IPS-18a (cell line): ENCODE results near the gene GPC6.

Experiments used
- H3K27ac ChIP-seq: one replicate; pipeline ENCODE4 v1.5.1; 2013; ENCODE audit warnings: low read length
- H3K27me3 ChIP-seq: one replicate; pipeline ENCODE4 v1.6.1; 2013; ENCODE audit warnings: mild to moderate bottlenecking, low read length; ENCODE audit not compliant: control insufficient read depth, insufficient read depth
- H3K36me3 ChIP-seq: one replicate; pipeline ENCODE4 v1.6.1; 2013; ENCODE audit warnings: low read depth, low read length; ENCODE audit not compliant: control insufficient read depth
- H3K4me1 ChIP-seq: one replicate; pipeline ENCODE4 v1.6.1; 2013; ENCODE audit warnings: low read depth, low read length; ENCODE audit not compliant: control insufficient read depth
- H3K4me3 ChIP-seq: one replicate; pipeline ENCODE4 v1.5.1; 2013; ENCODE audit warnings: low read length
- H3K9ac ChIP-seq: one replicate; pipeline ENCODE4 v1.6.1; 2013; ENCODE audit warnings: mild to moderate bottlenecking, low read length, moderate library complexity
- H3K9me3 ChIP-seq: one replicate; pipeline ENCODE4 v1.6.1; 2013; ENCODE audit warnings: low read depth, low read length; ENCODE audit not compliant: control insufficient read depth

The GPC6 gene

DNA sequence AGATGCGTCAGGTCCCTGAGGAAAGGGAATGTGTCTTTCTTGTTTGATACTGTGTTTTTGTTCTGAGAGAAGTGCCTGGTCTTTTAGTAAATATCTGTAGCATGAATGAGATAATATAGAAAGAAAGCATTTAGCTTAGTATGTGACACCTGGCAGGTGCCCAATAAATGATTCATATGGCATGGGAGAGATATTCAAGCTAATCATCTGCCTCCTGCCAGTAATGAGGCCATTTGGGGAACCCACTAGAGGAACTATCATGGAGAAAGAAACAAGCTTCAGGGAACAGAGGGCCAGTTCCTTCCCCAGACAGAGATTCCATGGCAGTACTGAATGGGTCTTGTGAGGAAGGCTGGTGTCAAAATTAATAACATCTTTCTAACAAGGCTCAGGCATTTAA lies 648.9 kb downstream of the GPC6 start:
- Histone ChIP-seq H3K9me3 (no peaks in the 10 kb centered on the region), H3K9ac (no peak overlapping the region), H3K4me3 (no peak overlapping the region), H3K27ac (no peak overlapping the region), H3K36me3 (no peaks in the 10 kb centered on the region), H3K4me1 (no peaks in the 10 kb centered on the region), H3K27me3 (no peaks in the 10 kb centered on the region)

DNA sequence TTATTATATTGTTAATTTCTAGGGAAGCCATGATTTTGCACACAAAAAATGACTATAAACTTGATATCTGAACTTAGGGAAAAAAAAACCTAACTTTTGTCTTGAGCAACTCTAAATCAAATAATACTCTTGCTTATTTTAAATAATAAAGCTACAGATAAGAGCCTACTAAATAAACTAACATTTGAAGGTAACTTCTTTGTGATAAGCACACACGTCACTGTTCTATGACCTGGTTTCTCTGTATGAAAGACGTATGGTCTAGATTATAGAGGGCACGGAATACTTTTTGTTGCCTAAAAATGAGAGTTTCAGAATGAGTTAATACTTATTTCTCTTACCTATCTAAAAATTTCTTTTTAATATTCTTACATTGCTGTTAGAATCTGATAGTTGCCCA lies 649.6 kb downstream of the GPC6 start:
- no peak overlapping the region for H3K27ac ChIP-seq
- no peaks in the 10 kb centered on the region for H3K9me3 ChIP-seq
- no peak overlapping the region for H3K4me3 ChIP-seq
- H3K4me1 ChIP-seq = no peaks in the 10 kb centered on the region
- no peaks in the 10 kb centered on the region for H3K36me3 ChIP-seq
- H3K27me3 ChIP-seq = no peaks in the 10 kb centered on the region
- no peak overlapping the region for H3K9ac ChIP-seq

DNA sequence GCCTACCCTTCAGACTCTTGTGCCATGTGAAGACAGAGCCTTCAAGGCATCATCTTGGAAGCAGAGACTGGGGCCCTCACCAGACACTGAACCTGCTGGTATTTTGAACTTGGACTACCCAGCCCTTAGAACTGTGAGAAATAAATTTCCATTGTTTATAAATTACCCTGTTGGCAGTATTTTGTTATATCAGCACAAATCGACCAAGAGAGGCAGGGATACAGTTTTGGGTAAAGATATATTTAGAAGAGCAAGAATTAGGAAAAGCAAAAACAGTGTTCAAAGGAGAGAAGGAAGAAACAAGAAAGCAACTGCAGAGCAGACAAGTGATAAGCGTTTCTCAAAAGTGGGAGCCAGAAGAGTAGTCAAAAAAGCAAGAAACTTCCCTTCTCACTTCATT lies 652.1 kb downstream of the GPC6 start:
- no peaks in the 10 kb centered on the region for H3K9me3 ChIP-seq
- no peaks in the 10 kb centered on the region for H3K4me1 ChIP-seq
- no peaks in the 10 kb centered on the region for H3K27me3 ChIP-seq
- no peaks in the 10 kb centered on the region for H3K36me3 ChIP-seq
- no peak overlapping the region for H3K4me3 ChIP-seq
- H3K9ac ChIP-seq = no peak overlapping the region
- H3K27ac ChIP-seq = no peak overlapping the region

DNA sequence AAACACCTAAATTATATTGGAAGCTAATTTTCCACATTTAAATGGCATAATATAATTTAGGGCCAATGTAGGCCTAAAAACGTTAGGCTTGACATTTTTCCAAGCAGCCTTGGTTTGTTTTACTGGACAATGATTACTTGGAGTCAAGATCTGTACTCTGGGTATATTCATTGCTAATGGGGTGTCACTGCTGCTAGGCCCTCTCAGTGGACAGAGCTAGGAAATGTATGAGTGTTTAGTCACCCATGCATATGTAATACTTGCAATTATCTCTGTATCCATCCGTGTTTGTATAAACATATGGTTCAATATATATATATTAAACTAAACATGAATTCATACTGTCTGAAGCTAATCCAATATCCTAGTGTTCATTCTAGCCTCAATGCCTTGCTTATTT lies 654.8 kb downstream of the GPC6 start:
- Histone ChIP-seq H3K4me3 (no peak overlapping the region), H3K9me3 (no peaks in the 10 kb centered on the region), H3K9ac (no peak overlapping the region), H3K4me1 (no peaks in the 10 kb centered on the region), H3K27me3 (no peaks in the 10 kb centered on the region), H3K36me3 (no peaks in the 10 kb centered on the region), H3K27ac (no peak overlapping the region)

DNA sequence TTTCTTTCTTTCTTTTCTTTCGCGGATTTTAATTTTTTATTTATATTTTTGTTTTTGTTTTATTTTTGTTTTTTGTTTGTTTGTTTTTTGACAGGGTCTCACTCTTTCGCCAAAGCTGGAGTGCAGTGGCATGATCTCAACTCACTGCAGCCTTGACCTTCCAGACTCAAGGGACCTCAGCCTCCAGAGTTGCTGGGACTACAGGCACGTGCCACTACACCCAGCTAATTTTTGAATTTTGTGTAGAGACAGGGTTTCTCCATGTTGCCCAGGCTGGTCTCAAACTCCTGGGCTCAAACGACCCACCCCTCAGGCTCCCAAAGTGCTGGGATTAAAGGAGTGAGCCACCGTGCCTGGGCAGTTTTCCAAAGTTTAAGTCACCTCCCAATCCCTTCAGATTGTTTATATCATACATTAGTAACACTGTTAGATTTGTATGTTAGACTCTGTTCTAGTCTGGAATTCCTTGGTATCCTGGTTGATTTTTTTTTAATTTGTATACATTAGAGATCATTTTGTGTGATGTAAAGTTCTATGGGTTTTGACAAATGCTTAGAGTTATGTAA lies 655.6 kb downstream of the GPC6 start:
- no peaks in the 10 kb centered on the region for H3K27me3 ChIP-seq
- no peaks in the 10 kb centered on the region for H3K36me3 ChIP-seq
- no peak overlapping the region for H3K4me3 ChIP-seq
- H3K9me3 ChIP-seq = no peaks in the 10 kb centered on the region
- H3K27ac ChIP-seq = no peak overlapping the region
- no peak overlapping the region for H3K9ac ChIP-seq
- no peaks in the 10 kb centered on the region for H3K4me1 ChIP-seq

DNA sequence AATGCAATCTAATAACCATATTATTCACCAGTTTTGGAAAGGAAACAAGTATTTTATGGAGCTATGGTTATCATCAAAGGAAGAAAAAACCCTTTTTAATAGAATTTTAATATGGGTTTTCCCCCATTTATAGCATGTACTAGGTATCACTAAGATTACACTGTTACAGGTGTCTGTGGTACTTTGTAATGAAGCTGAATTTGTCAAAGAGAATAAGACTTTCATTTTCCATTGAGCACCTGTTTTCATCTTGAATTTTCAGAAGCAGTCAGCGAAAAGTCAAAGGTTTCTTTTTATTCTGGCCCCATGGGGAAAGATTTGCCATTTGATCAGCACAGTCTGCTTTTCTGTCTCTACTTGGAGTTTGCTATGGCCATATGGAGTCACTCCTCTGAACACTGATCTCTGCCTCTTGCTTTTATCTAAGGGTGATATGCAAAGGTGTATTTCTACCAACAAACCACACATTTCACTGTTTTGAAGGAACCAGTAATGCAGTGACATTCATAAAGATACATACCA lies 662.9 kb downstream of the GPC6 start:
- Histone ChIP-seq H3K27me3 (no peaks in the 10 kb centered on the region), H3K36me3 (no peaks in the 10 kb centered on the region), H3K4me1 (no peaks in the 10 kb centered on the region), H3K27ac (no peak overlapping the region), H3K9ac (no peak overlapping the region), H3K9me3 (no peaks in the 10 kb centered on the region), H3K4me3 (no peak overlapping the region)

DNA sequence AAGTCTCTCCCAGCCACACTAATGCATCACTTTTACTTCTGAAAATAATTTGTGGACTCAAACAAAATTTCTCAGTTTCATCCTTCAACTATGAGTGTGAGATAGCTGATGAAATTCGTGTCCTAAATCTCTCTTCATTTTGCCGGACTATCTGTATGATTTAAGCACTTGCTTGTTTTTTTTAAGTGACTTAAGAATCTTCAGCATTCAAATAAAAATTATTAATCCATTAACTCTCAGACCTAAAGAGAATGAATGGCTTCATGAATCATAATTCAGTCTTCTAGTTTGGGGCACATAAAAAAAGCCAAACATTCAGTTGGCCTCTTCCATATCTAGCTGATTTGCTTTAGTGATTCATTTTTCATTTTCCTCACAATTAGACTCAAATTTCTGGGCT lies 673.4 kb downstream of the GPC6 start:
- no peaks in the 10 kb centered on the region for H3K36me3 ChIP-seq
- H3K4me1 ChIP-seq = no peaks in the 10 kb centered on the region
- no peaks in the 10 kb centered on the region for H3K27me3 ChIP-seq
- no peak overlapping the region for H3K27ac ChIP-seq
- H3K9me3 ChIP-seq = no peaks in the 10 kb centered on the region
- no peak overlapping the region for H3K9ac ChIP-seq
- no peak overlapping the region for H3K4me3 ChIP-seq

DNA sequence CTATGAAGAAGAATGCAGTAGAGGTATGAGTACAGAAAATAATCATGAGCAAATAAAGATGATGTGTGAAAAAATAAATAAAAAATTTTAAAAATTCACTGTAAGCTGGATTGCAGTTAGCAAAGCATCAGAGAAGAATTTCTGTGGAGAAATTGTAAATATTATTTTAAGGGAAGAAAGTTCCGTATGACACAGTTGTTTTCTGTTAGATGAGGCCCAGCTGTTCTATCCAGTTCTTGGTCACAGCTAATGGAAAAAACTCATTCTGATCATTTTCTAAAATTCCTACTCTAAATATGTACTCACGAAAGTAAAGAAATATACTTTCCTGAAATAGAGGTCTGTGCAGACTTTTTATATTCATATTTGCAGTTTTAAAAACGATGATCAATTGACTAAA lies 674.1 kb downstream of the GPC6 start:
- no peak overlapping the region for H3K27ac ChIP-seq
- H3K4me3 ChIP-seq = no peak overlapping the region
- H3K9ac ChIP-seq = no peak overlapping the region
- no peaks in the 10 kb centered on the region for H3K36me3 ChIP-seq
- H3K4me1 ChIP-seq = no peaks in the 10 kb centered on the region
- no peaks in the 10 kb centered on the region for H3K9me3 ChIP-seq
- no peaks in the 10 kb centered on the region for H3K27me3 ChIP-seq

DNA sequence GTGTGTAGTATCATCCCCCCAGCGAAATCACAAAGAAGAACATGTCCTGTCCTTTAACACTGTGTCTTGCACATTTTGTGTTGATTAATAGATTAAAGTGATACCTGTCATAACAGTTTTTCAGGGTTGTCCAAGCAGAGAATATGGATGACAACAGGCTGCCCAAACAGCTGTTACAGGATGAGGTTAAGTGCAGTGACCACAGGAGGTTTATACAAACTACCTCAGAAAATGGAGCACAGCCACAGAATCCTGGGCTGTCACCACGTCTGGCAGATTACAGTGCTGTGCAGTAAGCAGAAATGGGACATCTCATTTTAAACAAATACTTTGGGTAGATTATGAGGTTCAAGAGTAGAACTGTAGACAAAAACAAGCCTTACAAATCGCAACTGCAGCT lies 677.3 kb downstream of the GPC6 start:
- H3K9ac ChIP-seq = no peak overlapping the region
- H3K4me1 ChIP-seq = no peaks in the 10 kb centered on the region
- H3K27me3 ChIP-seq = no peaks in the 10 kb centered on the region
- H3K36me3 ChIP-seq = no peaks in the 10 kb centered on the region
- no peak overlapping the region for H3K27ac ChIP-seq
- H3K9me3 ChIP-seq = no peaks in the 10 kb centered on the region
- no peak overlapping the region for H3K4me3 ChIP-seq

DNA sequence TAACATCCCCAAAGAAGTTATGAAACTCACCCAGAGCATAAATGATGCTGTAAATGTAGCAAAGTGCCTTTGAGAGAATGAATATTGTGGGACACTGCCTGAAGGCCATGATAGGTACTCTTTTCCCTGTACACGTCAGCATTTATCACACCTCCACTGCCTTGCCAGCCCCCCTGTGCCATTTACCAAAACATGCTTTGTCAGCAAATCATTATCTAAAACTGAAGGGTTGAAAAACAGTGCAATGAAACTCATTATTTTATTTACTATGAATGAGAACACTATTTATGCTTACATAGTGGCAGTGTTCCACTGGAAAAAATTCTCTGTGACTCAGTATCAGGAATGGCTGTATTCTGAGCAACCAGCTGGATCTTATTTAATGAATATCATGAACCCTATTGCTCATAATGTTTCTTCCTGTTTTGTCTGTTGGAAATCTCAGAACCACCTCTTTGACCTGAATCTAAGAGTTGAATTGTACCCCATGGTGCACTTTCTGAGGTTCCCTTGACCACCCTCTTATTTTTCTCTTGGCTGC lies 688.7 kb downstream of the GPC6 start:
- Histone ChIP-seq H3K4me1 (no peaks in the 10 kb centered on the region), H3K27me3 (no peaks in the 10 kb centered on the region), H3K27ac (no peak overlapping the region), H3K9me3 (no peaks in the 10 kb centered on the region), H3K9ac (no peak overlapping the region), H3K4me3 (no peak overlapping the region), H3K36me3 (no peaks in the 10 kb centered on the region)

DNA sequence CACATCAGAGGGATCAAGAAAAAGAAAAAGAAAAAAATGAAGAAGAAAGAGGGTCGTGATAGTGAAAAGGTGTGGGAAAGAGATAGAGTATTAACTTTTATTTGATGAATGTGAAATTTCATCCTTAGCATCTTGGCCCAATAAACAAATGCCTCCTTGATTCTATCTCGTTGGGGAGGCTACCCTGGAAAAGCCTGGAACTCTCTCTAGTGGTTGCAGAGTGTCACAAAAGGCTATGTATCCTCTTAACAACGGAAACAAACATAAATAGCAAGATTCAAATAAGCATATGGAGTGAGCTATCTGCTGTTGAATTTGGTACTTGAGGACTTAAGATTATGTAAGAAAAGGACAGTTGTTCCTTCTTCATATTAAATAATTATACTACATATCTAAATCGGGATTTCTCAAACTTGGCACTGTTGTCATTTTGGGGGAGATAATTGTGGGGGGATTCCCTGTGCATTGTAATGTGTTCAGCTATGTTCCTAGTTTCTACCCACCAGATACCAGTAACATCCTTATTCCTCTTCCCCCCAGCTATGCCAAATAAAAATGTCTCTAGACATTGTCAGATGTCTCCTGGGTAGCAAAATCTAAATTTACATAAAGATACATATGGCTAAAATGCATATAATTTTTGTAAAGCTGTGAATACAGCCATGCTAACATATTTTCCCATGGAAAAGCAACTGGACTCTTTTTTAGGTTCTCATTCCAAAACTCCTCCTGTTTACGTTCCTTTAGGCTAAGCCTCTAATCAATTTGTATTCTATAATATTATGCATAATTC lies 695.7 kb downstream of the GPC6 start:
- no peaks in the 10 kb centered on the region for H3K9me3 ChIP-seq
- no peak overlapping the region for H3K9ac ChIP-seq
- H3K27me3 ChIP-seq = no peaks in the 10 kb centered on the region
- H3K4me1 ChIP-seq = no peaks in the 10 kb centered on the region
- no peak overlapping the region for H3K27ac ChIP-seq
- H3K4me3 ChIP-seq = no peak overlapping the region
- H3K36me3 ChIP-seq = no peaks in the 10 kb centered on the region

DNA sequence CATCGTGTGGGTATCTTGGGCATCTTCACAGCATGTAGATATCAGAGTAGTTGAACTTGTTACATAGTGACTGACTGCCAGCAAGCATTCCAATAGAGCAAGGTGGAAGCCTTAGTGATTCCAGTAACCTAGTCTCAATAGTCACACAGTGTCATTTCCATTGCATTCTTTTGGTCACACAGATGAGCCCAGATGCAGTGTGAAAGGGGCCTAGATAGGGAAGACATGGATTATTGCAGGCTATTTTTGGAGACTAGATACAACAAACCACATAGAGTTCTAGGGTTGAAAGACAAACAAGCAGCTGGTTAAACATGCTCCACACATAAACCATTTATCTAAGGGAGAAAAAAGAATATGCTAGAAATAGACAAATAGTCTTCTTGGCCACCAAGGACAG lies 699.4 kb downstream of the GPC6 start:
- Histone ChIP-seq H3K4me1 (no peaks in the 10 kb centered on the region), H3K36me3 (no peaks in the 10 kb centered on the region), H3K4me3 (no peak overlapping the region), H3K9ac (no peak overlapping the region), H3K9me3 (no peaks in the 10 kb centered on the region), H3K27ac (no peak overlapping the region), H3K27me3 (no peaks in the 10 kb centered on the region)
